GM19452 (cell line): ENCODE data around the gene CRACR2B.

Source experiments
- ATAC-seq: cut with Tn5 transposase; IDR thresholded peaks from one replicate; pipeline ENCODE4 v1.9.1; 2021; ENCODE audit not compliant: unreplicated experiment

Gene CRACR2B

DNA sequence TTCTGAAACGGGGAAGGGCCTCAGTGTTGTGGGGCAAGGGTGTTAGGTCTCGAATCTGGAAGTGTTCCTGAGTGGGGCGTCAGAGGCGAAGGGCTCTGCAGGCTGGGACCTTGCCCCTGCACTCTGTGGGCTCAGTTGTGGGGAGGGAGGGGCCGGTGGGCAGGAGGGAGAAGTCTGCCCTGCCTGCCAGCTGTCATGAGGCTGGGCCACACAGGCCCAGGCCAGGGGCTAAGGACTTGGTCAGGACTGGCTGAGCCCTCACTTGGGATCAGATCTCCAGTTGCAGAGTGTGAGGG, at the start of gene CRACR2B:
TSS of gene CRACR2B (plus strand) at position 23 of the 296 bp plus-strand sequence. CDS start 689 bp downstream, outside the sequence.
- ATAC-seq: no peak

GRCh38 chr11:778976-779954, 48.5 kb upstream of the CRACR2B start:
- no peak for ATAC-seq

DNA sequence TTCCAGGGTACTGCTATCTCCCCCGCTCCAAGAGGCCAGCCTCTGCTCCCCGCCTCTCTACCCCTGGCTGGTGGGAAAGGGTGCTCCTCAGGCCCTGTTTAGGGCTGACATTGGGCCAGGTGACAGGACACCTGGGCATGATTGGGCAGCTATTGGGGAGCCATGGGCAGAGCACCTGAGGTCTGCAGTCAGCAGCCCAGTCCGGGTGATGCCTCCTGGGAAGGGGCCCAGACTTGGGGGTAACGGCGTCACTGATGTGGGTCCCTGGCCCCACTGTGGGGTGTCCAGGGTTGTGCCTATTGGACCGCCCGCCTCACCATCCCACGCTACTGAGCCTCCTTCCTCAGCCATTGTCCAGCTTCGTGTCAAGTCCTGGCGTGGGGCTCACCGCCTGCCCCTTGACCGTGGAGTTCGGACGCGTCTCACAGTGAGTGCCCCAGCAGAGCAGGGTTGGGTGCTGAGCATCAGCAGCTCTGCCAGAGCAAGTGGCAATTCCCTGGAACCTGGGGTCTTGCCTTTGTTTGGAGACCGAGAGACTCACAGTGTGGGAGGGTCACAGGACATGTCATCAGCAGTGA, 47.7 kb upstream of the CRACR2B start:
- no peak for ATAC-seq

GRCh38 chr11:782264-783174, 45.2 kb upstream of the CRACR2B start:
- ATAC-seq: no peak

GRCh38 chr11:783581-784015, 44.1 kb upstream of the CRACR2B start:
- no peak for ATAC-seq

DNA sequence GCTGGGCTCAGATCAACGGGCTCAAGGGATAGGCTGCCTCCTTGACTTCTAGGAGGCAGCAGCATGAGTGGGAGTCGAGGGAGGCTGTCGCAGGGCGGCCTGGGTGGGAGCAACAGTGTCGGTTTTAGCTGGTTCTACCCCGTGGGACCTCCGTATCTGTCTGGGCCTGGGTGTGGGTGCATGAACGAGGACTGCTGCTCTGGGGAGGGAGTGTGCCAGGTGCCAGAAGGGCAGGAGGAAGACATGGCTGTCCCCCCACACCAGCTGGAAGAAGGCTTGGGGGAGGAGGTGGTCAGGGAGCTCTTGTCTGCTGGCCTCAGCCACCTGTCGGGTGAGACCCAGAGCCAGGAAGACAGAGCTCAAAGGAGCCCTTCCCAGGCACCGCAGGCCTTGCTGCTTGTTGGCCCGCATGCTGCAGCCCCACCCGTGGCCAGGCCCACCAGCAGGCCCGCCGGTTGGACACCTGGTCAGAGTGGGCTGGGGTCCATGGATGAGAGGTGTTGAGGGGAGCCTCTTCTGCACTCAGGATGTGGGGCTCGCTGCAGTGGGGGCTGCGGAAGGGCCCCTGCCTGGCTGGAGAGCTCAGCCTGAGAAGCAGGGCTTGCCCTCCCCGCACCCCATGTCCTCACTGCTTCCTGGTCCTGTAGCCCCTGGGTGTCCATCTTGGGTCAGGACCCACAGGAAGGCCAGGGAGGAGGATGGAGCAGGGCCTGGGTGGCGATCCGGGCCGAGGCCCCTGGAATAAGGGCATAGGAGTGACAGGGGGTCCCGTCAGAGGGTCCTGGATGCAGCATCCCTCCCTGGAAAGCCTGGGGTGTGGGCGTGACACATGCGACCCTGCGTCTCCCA, 41.3 kb upstream of the CRACR2B start:
- no peak for ATAC-seq

DNA sequence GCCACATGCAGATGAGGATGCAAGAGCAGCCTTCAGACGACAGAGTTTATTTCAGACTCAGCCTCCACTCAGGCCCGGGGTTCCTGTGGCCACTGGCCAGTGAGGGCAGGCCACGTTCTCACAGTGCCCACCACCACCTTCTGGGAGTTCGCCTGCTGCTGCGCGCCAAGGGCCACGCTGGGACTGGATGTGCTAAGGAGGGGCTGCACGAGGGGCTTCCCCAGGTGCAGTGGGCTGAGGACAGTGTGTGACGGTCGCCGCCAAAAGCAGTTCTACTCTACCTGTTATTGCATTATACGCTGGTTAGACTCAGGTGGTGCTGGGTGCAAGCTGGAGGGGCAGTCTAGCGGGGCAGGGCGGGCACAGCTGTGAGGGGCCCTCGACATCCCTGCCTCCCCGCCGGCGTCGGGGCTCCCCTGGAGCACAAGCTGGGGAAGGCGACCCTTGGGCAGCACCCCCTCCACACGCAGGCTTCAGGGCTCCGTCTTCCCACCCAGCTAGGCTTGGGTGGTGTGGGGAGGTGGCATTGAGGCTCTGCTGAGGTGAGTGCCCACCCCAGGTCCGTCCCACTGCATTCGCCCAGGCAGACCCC, 40.5 kb upstream of the CRACR2B start:
- ATAC-seq: no peak

DNA sequence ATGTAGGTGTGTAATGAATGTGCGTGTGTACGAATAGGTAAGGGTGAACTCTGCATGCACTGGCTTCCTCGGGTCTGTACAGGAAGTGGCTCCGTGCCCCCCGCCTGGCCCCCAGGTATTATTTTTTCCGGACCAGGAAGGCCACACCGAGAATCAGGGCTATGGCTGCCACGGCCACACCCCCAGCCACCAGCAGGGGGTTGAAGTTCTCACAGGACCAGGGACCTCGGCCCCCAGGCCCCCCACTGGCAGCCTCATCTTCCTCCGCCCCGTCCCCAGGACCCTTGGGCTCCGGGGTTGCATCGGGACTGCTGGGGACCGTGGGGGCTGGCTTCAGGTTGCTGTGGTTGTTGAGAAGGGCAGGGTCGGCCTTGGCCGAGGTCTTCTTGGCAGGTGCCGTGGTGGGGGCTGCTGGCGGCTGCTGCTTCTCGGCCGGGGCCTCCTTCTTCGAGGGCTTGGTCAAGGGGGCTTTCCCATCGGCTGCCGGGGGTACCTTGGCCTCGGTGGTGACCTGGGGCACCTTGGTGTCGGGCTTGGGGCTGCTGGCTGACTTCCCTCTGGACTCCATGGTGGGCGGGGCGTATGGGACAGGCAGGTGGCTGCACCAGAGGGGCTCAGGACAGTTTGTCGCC, 39.6 kb upstream of the CRACR2B start:
- no peak for ATAC-seq

GRCh38 chr11:788953-789940, 38.5 kb upstream of the CRACR2B start:
- ATAC-seq: no peak

- ATAC-seq: no peak
These were observed 37.8 kb upstream of the CRACR2B start, which contains the start of gene CEND1 for GRCh38 chr11:789943-790342. CEND1 (minus strand) TSS chr11:790090; CDS start chr11:788576, 1,514 bp downstream.

- no peak for ATAC-seq
These were observed 36.8 kb upstream of the CRACR2B start for GRCh38 chr11:790721-791564.

GRCh38 chr11:791658-792534, 35.8 kb upstream of the CRACR2B start:
- no peak for ATAC-seq

DNA sequence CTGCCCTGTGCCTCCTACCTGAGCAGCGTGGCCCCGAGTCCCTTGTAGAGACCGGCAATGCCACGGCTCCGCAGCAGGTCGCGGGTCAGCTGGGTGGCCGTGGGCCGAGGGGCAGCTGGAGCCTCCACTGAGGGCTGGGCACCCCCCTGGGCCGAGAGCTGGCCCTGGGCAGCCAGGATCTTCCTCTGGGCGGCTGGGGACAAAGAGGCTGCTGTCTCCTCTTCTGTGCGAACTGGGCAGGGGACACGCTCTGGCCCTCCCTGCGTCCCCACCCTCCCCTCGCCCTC, 35.2 kb upstream of the CRACR2B start:
- ATAC-seq: no peak

DNA sequence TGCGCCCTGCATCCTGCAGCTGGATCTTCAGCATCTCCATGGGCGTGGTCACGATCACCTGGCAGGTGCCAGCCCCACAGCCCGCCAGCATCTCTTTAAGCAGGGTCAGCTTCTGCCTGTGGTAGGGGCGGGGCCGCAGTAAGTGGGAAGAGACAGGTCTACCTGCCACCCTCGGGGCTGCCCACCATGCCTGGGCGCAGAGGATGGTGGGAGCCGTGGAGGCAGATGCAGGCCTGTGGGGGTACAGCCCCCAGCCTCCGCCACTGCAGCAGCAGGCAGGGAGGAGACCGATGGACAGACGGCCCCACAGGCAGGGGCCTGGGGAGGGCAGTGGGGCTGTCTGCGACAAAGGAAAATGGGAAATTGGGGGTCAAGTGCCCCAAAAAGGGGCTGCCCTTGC, 34.8 kb upstream of the CRACR2B start:
- ATAC-seq: no peak

DNA sequence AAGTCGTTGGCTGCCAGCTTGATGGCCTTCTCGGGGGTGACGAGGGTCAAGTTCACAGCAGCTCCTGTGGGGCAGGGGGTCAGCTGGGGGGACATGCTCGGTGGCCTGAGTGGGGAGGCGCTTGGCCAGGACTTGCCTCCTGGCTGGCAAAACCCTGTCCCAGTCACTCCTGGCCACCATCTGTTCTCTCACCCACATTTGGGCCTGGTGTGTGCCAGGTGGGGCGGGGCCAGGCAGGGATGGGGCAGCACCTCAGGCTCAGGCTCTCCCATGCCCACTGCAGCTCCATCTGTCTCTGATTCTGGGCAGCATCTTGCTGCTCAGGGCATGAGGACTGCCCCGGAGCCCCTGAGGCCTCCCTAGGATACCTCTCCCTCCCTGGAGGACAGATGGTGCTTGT, 34.2 kb upstream of the CRACR2B start:
- no peak for ATAC-seq

DNA sequence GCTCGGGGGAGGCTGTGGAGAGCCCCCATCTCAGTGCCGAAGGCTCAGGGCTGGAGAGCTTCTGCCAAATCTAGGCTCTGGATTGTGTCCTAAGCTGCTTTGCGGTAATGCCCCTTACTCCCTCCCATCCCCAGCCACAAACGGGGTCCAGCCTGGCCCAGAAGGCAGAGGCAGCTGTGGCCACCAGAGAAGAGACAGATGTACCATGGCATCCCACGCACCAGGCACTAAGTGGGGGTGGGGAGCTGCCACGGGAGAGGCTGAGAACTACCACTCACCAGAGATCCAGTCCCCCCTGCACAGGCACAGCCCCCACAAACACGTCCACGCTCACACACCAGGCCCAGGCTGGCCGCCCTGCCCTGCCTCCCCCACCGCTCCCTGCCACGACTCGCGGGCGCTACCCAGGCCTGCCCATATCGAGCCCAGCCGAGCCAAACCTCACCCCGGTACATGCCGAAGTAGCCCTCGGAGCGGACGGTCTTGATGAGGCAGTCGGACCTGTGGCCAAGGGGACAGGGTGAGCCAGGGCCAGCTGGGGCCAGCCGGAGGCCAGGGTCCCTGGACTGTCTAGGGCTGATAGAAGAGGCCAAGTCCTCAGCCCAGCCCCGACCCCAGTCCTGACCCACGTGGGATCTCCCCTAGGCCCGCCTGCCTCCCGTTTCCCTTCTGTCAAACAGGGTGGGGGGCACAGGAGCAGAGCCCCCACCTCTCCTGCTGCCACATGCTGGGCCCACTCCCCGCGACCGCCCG, 33.5 kb upstream of the CRACR2B start:
- ATAC-seq: no peak
